ENCODE measurements around the gene METTL15. TPM values are rescaled to one million over a fixed set of nuclear protein-coding genes. Genes with fewer than 3 reads are reported as not detected.

METTL15 gene
- total RNA-seq, 1 experiment from 2014 or later: 9.1 TPM

DNA sequence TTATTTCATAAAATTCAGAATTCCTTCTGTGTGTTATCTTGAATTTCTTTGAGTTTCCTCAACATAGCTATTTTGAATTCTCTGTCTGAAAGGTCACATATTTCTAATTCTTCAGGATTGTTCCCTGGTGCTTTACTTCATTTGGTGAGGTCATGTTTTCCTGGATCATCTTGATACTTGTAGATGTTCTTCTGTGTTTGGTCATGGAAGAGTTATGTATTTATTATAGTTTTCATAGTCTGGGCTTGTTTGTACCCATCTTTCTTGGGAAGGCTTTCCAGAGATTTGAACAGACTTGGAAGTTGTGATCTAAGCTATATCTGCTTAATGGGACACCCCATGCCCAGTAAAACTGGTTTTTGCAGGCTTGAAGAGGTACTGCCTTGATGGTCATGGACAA lies 149.6 kb downstream of the METTL15 start:
- Histone ChIP-seq H4K5ac (ENCODE audit: insufficient read length, low read depth, low read length) (no peak overlapping the region), H2AFZ (ENCODE audit: low read length) (no peak overlapping the region), H4K91ac (ENCODE audit: insufficient read length, low read depth, low read length) (no peak overlapping the region), H3K23ac (ENCODE audit: insufficient read length, low read depth, low read length) (no peak overlapping the region), H2AK5ac (ENCODE audit: insufficient read length, low read length) (no peak overlapping the region), H3K79me2 (ENCODE audit: insufficient read depth, low read length) (no peaks in the 10 kb centered on the region), H2BK20ac (ENCODE audit: low read depth, low read length, poor library complexity, severe bottlenecking) (no peak overlapping the region), H3K4me2 (ENCODE audit: insufficient read depth, insufficient read length, low read length) (no peak overlapping the region), H3K18ac (ENCODE audit: insufficient read length, low read depth, low read length) (no peak overlapping the region), H3K79me1 (ENCODE audit: insufficient read depth, low read depth, low read length, poor library complexity, severe bottlenecking) (no peaks in the 10 kb centered on the region), H2BK120ac (ENCODE audit: low read depth, low read length, poor library complexity, severe bottlenecking) (no peak overlapping the region), H3K4ac (ENCODE audit: low read depth, low read length) (no peak overlapping the region), H4K8ac (replicated peaks; ENCODE audit: insufficient read length, low read depth, low read length) (no peak overlapping the region), H3K4me1 (ENCODE audit: insufficient read depth, low read length) (no peaks in the 10 kb centered on the region), H3K27ac (ENCODE audit: insufficient read length, low read depth, low read length) (no peak overlapping the region), H3T11ph (ENCODE audit: low read length) (no peak overlapping the region), H3K9me3 (ENCODE audit: control insufficient read depth, low read depth, low read length) (no peaks in the 10 kb centered on the region), H3K27me3 (ENCODE audit: insufficient read depth, low read length) (no peaks in the 10 kb centered on the region), H4K20me1 (ENCODE audit: control insufficient read depth, insufficient read depth, insufficient read length) (no peaks in the 10 kb centered on the region), H2BK12ac (ENCODE audit: insufficient read length, low read depth, low read length) (no peak overlapping the region), H2BK5ac (ENCODE audit: insufficient read length, low read length) (no peak overlapping the region), H3K14ac (ENCODE audit: insufficient read depth, low read length) (no peak overlapping the region), H3K56ac (ENCODE audit: insufficient read length, low read depth, low read length) (no peak overlapping the region), H2BK15ac (ENCODE audit: low read depth, low read length) (no peak overlapping the region), H3K23me2 (ENCODE audit: insufficient read length, low read depth, low read length, poor library complexity, severe bottlenecking) (no peaks in the 10 kb centered on the region), H3K9ac (ENCODE audit: extremely low read depth, insufficient read length, low read length) (no peak overlapping the region)
- no peak for DNase-seq
- TF ChIP-seq CTCF (conservative IDR thresholded peaks at IDR 0.05): no peak
- no peak overlapping the region for H3K4me3 Mint-ChIP-seq
- no peaks in the 10 kb centered on the region for H3K27me3 Mint-ChIP-seq (ENCODE audit: low read depth)
- no peak overlapping the region for H3K27ac Mint-ChIP-seq
- H3K4me1 Mint-ChIP-seq: no peaks in the 10 kb centered on the region
- peaks cover 14 to 17% of the 10 kb centered on the region in 2 experiments; a peak in 4 of 5 replicates for H3K9me3 Mint-ChIP-seq
- H3K36me3 Mint-ChIP-seq (ENCODE audit: insufficient read depth in 1 of 3, low read depth in 3 of 3): peaks cover 2 to 19% (median 9%) of the 10 kb centered on the region in 3 experiments
